Psoas muscle (tissue), 8 donors: ENCODE results near the gene LRRC9. TPM values are rescaled to one million over a fixed set of nuclear protein-coding genes. Genes with fewer than 3 reads are reported as not detected.
"Not testable (repeated sequence)": the region's sequence is repeated elsewhere in the genome, so short reads cannot be mapped to it uniquely, and the experiment has no call there.

Experiments
- ATAC-seq, 4 donors: fragments of 200-7000 bp; cut with Tn5 transposase; one replicate each; pipeline ENCODE4 v1.9.1; 2020; ENCODE audit warnings: moderate library complexity in 3 of 4, mild to moderate bottlenecking in 2 of 4
- DNase-seq, 2 donors: peaks; one replicate each; pipeline ENCODE4 v3.0.0-alpha.2; 2020
- H3K27ac ChIP-seq: fragments of 200-600 bp; one replicate; pipeline ENCODE4 v1.8.0; 2022
- H3K27me3 ChIP-seq, 3 donors: fragments of 200-600 bp in 1 of 3; one replicate each; pipeline versions ENCODE4 v1.6.1 to v1.8.0; 2013 to 2022; ENCODE audit warnings: low read length in 2 of 3, mild to moderate bottlenecking in 2 of 3, moderate library complexity in 1 of 3; ENCODE audit not compliant: insufficient read depth in 3 of 3
- H3K36me3 ChIP-seq, 2 donors: fragments of 200-600 bp in 1 of 2; one replicate each; pipeline versions ENCODE4 v1.6.1 to v1.8.0; 2013 to 2022; ENCODE audit warnings: low read depth in 1 of 2, mild to moderate bottlenecking in 1 of 2, moderate library complexity in 1 of 2; ENCODE audit not compliant: insufficient read depth in 1 of 2
- H3K4me1 ChIP-seq: fragments of 200-600 bp; one replicate; pipeline ENCODE4 v1.8.0; 2022
- H3K4me3 ChIP-seq: fragments of 200-600 bp; one replicate; pipeline ENCODE4 v1.8.0; 2022; ENCODE audit warnings: mild to moderate bottlenecking
- H3K9me3 ChIP-seq: fragments of 200-600 bp; one replicate; pipeline ENCODE4 v1.8.0; 2022
- WGBS, 3 donors: extraction: QIAGEN DNeasy Blood & Tissue Kit; methylation state at CpG; one replicate each; pipeline versions ENCODE4 v1.1.6 to v1.1.7; 2013; 5-methylcytosine and 5-hydroxymethylcytosine counted together
- intact Hi-C, 2 donors: fragments of 100-400 bp; cut with DNase I; formaldehyde crosslinking; loops; one replicate each; pipeline versions ENCODE4 v1.11.0 to v1.14.2; 2022
- polyA plus RNA-seq, 3 donors: library from polyadenylated mRNA; stranded (reverse); fragments of 200-250 nt; gene quantifications; one replicate each; pipeline ENCODE4 v1.2.3, GENCODE V29; 2013
- total RNA-seq, 4 donors: library from RNA; stranded (reverse); fragmentation: NEBNext Ultra II Directional in 2 of 4; extraction: Animal tissue kit (Norgen Biotek cat#: 25700) in 2 of 4; gene quantifications; one replicate each; pipeline versions ENCODE4 v1.2.1 to v1.2.4, GENCODE V29; 2021 to 2023
- TF ChIP-seq, protein P1 (sequence below): fragments of 200-600 bp; IDR thresholded peaks from one replicate; pipeline ENCODE4 v1.8.0; 2022; ENCODE audit warnings: antibody characterized with exemption
- donor health status: healthy with polysubstance abuse.
- donor health status: DM: no; HTN: no; CAD: no; lungs with moderate emphysema.
- donor health status: Bipolar disorder and iron deficiency.
- donor health status: healthy.
- donor health status: DM: yes; HTN: yes; CAD: no.
- donor health status: DM: no; HTN: no; CAD: no.
- donor health status: DM: no; HTN: no; CAD: no.
- donor health status: DM: yes; HTN: yes; CAD: no.

Gene LRRC9
- total and polyA plus RNA-seq, 7 donors, result under 0.01 to 0.40 (median 0.12) TPM; not detected in 4

DNA sequence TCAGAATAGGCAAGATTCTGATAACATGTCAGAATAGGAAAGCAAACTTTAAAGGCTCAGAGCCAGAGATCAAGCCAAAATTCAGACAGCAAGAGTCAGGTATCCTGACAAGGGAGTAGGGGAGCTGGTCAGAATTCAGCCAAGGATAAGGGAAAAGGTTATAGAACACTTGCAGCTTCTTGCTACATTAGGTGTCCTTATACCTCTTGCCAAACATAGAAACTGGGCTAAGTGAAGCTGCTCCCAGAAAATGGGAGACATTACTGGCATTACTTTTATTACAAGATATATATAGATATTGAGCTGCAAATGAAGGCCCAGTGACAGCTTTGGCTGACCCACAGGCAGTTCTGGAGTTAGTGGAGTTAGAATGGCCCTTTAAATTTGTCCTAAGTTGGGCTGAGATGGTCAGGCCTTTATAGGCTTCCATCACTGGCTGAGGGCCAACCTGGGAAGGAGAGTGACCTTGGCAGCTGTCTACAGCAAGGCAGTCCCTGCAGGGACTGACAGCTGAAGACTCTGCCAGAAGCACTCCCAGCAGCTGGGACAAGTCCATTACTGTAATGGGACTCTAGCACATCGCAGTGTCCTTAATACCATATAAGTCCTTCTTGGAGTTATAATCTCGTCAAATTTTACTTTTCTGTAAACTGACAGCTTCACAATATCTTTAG is 83.0 kb downstream of the LRRC9 start:
- intact Hi-C loops, result loop anchor here in 1 of 2 donors (5.0 kb wide), 1 partner anchor 89 kb away; the partner anchor contains the start of gene PCNX4
- no peaks in the 10 kb centered on the region for H3K36me3 ChIP-seq
- H3K27ac ChIP-seq, result peak overlapping the region; percentile 89
- no peaks in the 10 kb centered on the region for H3K27me3 ChIP-seq
- no peaks in the 10 kb centered on the region for H3K9me3 ChIP-seq
- TF ChIP-seq, protein P1, sequence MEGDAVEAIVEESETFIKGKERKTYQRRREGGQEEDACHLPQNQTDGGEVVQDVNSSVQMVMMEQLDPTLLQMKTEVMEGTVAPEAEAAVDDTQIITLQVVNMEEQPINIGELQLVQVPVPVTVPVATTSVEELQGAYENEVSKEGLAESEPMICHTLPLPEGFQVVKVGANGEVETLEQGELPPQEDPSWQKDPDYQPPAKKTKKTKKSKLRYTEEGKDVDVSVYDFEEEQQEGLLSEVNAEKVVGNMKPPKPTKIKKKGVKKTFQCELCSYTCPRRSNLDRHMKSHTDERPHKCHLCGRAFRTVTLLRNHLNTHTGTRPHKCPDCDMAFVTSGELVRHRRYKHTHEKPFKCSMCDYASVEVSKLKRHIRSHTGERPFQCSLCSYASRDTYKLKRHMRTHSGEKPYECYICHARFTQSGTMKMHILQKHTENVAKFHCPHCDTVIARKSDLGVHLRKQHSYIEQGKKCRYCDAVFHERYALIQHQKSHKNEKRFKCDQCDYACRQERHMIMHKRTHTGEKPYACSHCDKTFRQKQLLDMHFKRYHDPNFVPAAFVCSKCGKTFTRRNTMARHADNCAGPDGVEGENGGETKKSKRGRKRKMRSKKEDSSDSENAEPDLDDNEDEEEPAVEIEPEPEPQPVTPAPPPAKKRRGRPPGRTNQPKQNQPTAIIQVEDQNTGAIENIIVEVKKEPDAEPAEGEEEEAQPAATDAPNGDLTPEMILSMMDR, result no peak
- peak overlapping the region; percentile 17 for H3K4me3 ChIP-seq
- DNase-seq, result peak; percentile 75 to 92
- peaks cover 19% of the 10 kb centered on the region for H3K4me1 ChIP-seq
- peak; percentile 94 to 98 (median 96) for ATAC-seq
- 13 to 22% (median 13%) methylated on average over 2 of the region's 2 CpGs for WGBS, 3 donors

DNA sequence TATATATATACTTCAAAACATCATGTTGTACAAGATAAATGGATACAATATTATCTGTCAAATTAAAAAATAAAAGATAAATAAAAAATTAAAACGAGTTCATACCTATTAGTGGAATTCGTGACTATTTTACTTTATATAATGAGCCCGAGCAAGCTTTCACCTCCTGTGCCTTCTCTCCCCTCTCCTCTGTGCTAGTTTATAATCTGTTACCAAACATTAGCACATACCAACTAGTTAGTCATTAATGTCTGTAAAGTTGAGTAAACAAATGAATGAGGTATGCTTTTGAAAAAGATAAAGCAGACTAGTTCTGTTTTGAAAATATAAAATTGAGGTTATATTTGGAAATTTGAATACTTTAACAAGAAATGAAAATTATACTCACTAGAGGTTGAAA is 84.0 kb downstream of the LRRC9 start:
- ATAC-seq, result no peak
- H3K27ac ChIP-seq, result peak overlapping the region; percentile 89
- H3K4me3 ChIP-seq, result no peak overlapping the region
- DNase-seq, result no peak
- 83 to 86% (median 84%) methylated on average over 3 of the region's 3 CpGs for WGBS, 3 donors
- peaks cover 9% of the 10 kb centered on the region for H3K4me1 ChIP-seq
- no peaks in the 10 kb centered on the region for H3K36me3 ChIP-seq
- H3K9me3 ChIP-seq, result no peaks in the 10 kb centered on the region
- intact Hi-C loops, result loop anchor here in 1 of 2 donors (5.0 kb wide), 1 partner anchor 88 kb away; the partner anchor contains the start of gene PCNX4
- no peaks in the 10 kb centered on the region for H3K27me3 ChIP-seq
- TF ChIP-seq, protein P1, result no peak

DNA sequence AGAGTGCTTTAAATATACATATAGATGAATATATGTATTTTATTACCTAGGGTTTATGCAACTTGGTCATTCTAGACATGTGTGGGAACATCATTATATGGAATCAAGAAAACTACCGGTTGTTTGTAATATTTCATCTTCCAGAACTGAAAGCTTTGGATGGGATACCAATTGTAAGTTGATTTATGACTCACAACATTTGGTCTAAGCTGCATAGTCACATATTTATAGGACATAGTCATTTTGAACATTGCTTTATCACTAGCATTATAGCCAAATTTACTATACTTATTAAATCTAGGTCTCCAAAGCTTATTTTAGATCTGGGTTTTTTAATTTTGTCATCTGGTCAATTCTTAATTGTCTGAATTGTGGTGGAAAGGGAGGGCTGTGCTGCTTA is 88.1 kb downstream of the LRRC9 start:
- TF ChIP-seq, protein P1, result no peak
- Histone ChIP-seq H3K4me1 (no peaks in the 10 kb centered on the region), H3K36me3 (no peaks in the 10 kb centered on the region), H3K27ac (no peak overlapping the region), H3K27me3 (no peaks in the 10 kb centered on the region), H3K4me3 (no peak overlapping the region), H3K9me3 (no peaks in the 10 kb centered on the region)
- WGBS, 3 donors, result 12 to 22% (median 21%) methylated on average over 1 of the region's 1 CpG
- DNase-seq (no peak), ATAC-seq (no peak)
- intact Hi-C loops, result no loop called here

DNA sequence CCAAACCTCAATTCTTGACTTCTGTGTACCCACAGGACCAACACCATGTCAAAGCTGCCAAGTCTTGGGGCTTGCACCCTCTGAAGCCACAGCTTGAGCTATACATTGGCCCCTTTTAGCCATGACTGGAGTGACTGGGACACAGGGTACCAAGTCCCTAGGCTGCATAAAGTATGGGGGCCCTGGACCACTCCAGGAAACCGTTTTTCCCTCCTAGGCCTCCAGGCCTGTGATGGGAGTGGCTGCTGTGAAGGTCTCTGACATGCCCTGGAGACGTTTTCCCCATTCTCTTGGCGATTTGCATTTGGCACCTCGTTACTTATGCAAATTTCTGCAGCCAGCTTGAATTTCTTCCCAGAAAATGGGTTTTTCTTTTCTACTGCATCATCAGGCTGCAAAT is 90.3 kb downstream of the LRRC9 start:
- H3K27me3 ChIP-seq, H3K9me3 ChIP-seq, H3K4me1 ChIP-seq, DNase-seq, intact Hi-C loops, ATAC-seq, H3K4me3 ChIP-seq, H3K27ac ChIP-seq, H3K36me3 ChIP-seq: not testable (repeated sequence)
- WGBS, 3 donors, result 59 to 66% (median 60%) methylated on average over 4 of the region's 4 CpGs

DNA sequence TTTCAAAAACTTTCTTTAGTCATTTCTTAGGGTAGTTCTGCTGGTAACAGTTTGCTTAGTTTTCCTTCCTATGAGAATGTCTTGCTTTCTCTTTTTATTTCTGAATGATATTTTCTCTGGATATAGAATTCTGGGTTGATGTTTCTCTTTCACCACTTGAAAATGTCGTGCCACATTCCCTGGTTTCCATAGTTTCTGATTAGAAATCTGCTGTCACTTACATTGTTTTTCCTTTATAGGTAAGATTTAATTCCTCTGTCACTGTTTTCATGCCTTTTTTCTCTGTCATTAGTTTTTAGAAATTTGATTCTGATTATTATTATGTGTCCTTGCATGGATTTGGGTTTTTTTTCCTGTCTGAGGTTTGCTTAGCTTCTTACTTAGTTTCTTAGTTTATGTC is 94.5 kb downstream of the LRRC9 start:
- no peaks in the 10 kb centered on the region for H3K36me3 ChIP-seq
- H3K4me1 ChIP-seq, result no peaks in the 10 kb centered on the region
- DNase-seq (no peak), ATAC-seq (no peak)
- no peak overlapping the region for H3K27ac ChIP-seq
- no peaks in the 10 kb centered on the region for H3K9me3 ChIP-seq
- TF ChIP-seq, protein P1, result no peak
- no peak overlapping the region for H3K4me3 ChIP-seq
- H3K27me3 ChIP-seq, result no peaks in the 10 kb centered on the region
- 70 to 75% (median 71%) methylated on average over 1 of the region's 1 CpG for WGBS, 3 donors
- intact Hi-C loops, result no loop called here
